Neuron (in vitro differentiated cells): Measurements from ENCODE around the gene SEMA5B.

Source experiments
- H2AFZ ChIP-seq: one replicate; pipeline ENCODE4 v1.6.1; 2013; ENCODE audit warnings: low read depth, mild to moderate bottlenecking, inconsistent platforms, low read length, moderate library complexity
- H3K27me3 ChIP-seq: one replicate; pipeline ENCODE4 v1.6.1; 2013; ENCODE audit warnings: low read length; ENCODE audit not compliant: insufficient read depth
- H3K36me3 ChIP-seq: one replicate; pipeline ENCODE4 v1.6.1; 2013; ENCODE audit warnings: low read length; ENCODE audit not compliant: insufficient read depth
- H3K4me1 ChIP-seq: one replicate; pipeline ENCODE4 v1.6.1; 2013; ENCODE audit warnings: low read length; ENCODE audit not compliant: insufficient read depth
- H3K4me3 ChIP-seq: 2 replicates; pipeline ENCODE4 v1.5.1; 2013; ENCODE audit warnings: mild to moderate bottlenecking, low read length, moderate library complexity
- H3K9me3 ChIP-seq: one replicate; pipeline ENCODE4 v1.6.1; 2013; ENCODE audit warnings: low read length

Gene SEMA5B

DNA sequence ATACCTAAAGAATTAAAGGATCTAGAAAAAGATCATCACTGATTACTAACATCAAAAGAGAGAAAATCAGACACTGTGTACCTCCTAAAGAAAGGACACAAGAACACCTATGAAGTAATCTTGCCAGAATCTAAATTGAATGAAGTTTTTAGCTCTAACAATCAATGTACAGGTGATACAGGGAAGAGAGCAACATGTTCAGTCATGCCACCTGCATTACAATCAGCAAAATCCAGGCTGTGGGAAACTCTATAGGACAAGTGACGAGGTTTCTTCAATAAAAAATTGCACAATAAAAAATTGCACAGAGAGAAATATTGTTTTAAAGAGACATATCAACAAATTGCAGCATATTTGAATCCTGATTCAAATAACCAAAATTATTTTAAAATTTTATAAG, 93.3 kb downstream of the SEMA5B start:
- no peaks in the 10 kb centered on the region for H3K9me3 ChIP-seq
- no peak overlapping the region for H3K4me3 ChIP-seq
- H3K27me3 ChIP-seq = no peaks in the 10 kb centered on the region
- no peak overlapping the region for H2AFZ ChIP-seq
- peaks cover 70% of the 10 kb centered on the region for H3K36me3 ChIP-seq
- no peaks in the 10 kb centered on the region for H3K4me1 ChIP-seq

DNA sequence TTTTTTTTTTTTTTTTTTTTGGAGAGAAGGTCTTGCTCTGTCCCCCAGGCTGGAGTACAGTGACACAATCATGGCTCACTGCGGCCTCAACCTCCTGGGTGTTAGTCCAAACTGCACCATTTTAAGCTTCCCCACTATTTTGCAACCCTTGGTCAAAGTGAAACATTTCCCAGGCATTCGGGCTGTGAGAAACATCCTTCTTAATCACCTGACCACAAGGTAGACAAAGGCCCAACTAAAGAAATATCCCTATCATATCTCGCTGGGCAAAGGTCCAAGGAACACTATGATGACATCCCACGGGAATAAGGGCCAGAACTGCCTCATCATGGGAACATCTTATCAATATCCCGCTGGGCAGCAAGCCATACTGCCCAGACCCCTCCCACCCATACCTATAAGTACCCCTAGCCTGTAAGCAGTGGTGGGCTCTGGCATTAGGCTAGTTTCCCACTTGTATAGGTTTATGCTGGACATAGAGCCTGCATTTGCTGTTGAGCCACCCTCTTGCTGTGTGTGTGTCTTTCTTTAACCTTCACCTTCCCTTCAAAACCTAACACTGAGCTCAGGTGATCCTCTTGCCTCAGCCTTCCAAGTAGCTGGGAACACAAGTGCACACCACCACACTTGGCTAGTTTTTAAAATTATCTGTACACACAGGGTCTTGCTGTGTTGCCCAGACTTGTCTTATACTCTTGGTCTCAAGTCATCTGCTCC, 95.2 kb downstream of the SEMA5B start:
- Histone ChIP-seq H3K4me1 (no peaks in the 10 kb centered on the region), H3K4me3 (no peak overlapping the region), H2AFZ (no peak overlapping the region), H3K9me3 (no peaks in the 10 kb centered on the region), H3K27me3 (no peaks in the 10 kb centered on the region), H3K36me3 (peaks cover 68% of the 10 kb centered on the region)

DNA sequence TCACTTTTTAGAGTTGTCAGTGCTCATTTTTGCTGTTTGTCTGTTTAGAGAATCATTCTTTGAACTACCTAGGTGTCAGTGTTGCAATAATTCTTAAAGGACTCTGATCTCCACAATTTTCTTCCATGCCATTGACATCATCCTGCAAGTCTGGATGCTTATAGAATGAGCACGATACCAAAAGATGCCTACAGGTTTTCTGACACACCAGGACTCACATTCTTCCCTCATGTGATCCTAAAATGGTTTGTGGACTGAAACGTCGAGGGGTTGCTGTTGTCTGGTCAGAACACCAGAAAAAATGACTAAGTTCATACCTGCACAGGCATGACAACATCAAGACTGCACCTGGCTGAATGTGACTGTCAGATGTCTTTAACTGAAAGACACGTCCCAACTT, 95.9 kb downstream of the SEMA5B start:
- H3K27me3 ChIP-seq = no peaks in the 10 kb centered on the region
- no peaks in the 10 kb centered on the region for H3K9me3 ChIP-seq
- peaks cover 69% of the 10 kb centered on the region for H3K36me3 ChIP-seq
- no peak overlapping the region for H2AFZ ChIP-seq
- H3K4me3 ChIP-seq = no peak overlapping the region
- no peaks in the 10 kb centered on the region for H3K4me1 ChIP-seq

DNA sequence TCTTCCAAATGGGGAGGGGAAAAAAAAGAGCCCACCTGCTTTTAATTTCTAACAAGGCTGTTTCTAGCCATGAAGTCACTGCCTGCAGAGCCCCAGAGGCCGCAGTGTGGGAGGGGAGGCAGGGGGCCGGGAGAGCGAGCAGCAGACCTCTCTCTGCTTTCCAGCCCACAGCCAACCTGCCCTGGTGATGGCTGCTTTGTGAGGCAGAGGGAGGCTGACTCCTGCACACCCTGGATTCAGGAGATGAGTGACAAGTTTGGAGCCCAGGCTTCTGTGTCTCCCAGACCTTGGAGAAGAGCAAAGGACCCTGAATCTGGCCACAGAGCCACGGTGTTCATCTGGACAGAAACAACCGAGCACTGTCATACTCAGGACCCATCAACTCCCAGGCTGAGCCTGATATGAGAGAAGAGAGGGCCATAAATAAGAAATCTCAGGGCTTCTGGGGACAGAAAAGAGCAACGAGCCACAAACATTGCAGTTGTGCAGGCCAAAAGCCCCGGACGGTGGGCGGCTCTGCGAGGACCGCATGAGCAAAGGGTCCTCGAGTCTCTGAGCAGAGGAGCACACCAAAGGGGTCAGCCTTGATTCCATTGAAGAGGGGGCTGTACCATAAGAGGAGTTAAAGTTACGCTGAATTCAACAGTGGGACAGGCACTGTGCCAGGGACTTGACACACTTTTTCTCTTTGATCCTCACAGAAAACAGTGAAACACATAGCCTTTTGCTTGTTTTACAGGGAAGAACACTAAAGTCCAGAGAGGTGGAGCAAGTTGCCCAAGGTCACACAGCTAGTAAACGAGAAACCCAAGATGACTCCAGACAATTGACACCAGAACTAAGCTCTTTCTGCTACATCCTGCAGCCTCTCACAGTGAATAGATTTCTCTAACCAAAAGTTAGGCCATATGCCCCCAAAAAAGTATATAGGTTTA, 97.2 kb downstream of the SEMA5B start:
- Histone ChIP-seq H3K27me3 (no peaks in the 10 kb centered on the region), H3K4me3 (no peak overlapping the region)

DNA sequence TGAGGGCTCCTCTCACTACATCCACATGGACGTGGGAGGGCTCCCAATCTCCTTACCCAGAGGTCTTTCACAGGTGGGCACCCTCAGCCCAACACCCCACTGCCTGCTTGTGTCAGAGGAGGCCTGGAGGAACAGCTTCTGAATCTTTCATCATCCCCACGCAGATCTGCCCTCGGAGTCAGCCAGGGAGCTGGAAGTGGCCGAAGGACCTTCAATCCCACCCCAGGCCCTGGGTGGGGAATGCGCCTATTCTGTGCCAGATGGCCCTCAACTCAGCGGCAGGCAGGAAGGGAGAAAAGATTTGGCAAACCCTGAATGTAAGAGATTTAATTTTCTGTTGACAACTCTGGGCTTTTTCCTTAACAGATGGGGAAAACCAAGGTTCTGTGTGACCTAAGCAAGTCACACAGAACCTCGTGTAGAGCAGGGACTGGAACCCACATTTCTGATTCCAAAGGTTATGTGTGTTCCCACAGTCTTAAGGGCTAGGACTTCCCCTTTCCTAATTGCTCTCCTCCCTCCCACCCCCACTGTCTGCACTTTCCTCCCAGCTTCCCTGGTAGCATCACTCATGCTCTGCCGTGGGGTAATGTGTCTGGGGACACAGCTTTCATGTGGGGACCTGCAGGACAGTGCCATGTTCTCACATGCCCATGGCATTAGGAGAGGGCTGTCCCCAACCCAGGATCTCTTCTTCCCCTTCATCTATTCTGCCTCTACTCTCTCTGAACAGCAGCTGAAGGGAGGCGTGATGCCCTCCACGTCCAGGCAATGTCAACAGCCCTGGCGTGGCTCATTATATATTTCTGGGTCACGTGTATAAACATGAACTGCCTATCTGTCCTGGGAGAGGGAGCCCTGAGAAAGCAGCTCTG, 98.1 kb downstream of the SEMA5B start:
- Histone ChIP-seq H3K4me1 (no peaks in the 10 kb centered on the region), H3K36me3 (peaks cover 75% of the 10 kb centered on the region), H3K27me3 (no peaks in the 10 kb centered on the region), H3K9me3 (no peaks in the 10 kb centered on the region), H3K4me3 (no peak overlapping the region), H2AFZ (no peak overlapping the region)

More for the DNA sequence above, 97.2 kb downstream of the SEMA5B start:
- Histone ChIP-seq H3K4me1 (no peaks in the 10 kb centered on the region), H3K9me3 (no peaks in the 10 kb centered on the region), H2AFZ (no peak overlapping the region), H3K36me3 (peaks cover 69% of the 10 kb centered on the region)

DNA sequence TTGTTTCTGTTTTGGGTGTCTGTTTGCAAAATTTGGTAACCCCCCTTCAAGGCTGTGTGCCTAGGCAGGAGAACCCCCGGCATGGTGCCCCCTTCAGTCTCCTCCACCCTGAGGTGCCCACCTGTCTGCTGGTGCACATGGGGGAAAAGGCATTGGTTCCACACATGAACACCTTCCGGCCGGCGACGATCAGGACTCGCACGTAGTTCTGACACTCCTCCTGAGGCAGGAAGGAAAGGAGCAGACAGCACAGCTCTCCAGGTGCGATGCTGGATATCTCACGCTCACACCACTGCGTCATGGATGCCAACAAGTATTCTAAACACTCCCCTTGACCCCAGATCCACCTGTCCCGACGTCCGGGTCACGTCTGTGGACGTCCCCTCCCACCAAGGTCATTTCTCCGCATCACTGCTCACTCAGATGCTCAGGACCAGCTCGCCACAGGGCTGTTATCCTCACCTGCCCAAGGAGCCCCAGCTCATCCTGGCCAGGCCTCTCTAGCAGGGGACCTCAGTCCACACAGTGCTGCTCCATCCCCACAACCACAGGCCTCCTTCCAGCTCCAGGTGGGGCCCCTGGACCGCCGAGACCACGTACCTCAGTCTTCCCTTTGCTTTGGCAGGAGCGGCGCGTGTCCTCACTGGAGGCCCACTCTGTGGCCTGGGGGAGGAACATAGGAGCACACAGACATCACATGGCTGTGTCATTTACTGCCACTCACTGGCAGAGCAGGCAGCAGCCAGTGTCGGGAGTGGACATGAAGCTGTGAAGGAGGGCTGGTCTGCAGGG, 99.0 kb downstream of the SEMA5B start:
- Histone ChIP-seq H3K36me3 (peaks cover 82% of the 10 kb centered on the region), H3K4me1 (no peaks in the 10 kb centered on the region), H3K9me3 (no peaks in the 10 kb centered on the region), H3K4me3 (no peak overlapping the region), H3K27me3 (no peaks in the 10 kb centered on the region), H2AFZ (no peak overlapping the region)

DNA sequence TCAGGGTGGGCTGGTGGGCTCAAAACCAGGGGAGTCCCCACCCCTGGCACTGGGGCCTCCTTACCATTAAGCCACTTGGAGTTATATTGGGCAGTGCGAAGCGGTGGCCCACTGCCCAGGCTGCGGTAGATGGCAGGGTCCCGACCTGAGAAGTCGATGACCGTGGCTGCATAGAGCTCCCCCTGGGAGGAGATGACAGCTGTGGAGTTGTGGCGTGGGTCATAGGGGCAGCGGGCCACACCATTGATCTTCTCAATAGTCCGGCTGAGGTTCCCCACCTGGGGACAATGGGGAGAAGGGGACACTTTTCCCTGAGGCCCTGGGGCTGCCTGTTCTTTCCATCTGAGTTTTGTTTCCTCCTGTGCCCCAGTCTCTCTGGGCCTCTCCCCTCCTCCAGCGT, 99.8 kb downstream of the SEMA5B start:
- Histone ChIP-seq H3K4me3 (no peak overlapping the region), H3K36me3 (peaks cover 82% of the 10 kb centered on the region), H2AFZ (no peak overlapping the region), H3K27me3 (no peaks in the 10 kb centered on the region), H3K9me3 (no peaks in the 10 kb centered on the region), H3K4me1 (no peaks in the 10 kb centered on the region)

DNA sequence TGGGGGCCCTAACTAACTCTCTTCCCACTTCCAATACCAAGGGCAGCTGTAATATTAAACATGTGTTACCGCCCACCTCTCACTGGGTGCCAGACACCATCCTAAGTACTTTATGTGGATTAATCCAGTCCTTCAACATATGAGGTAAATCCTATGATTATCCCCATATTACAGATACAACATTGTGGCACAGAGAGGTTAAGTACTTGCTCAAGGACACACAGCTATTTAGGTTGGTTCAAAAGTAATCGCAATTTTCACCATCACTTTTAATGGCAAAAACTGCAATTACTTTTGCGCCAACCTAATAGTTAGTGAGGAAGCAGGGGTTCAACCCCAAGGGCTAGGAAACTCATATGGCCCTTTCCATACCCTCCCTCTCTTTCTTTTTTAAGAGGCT, 100.8 kb downstream of the SEMA5B start:
- Histone ChIP-seq H3K9me3 (no peaks in the 10 kb centered on the region), H3K27me3 (no peaks in the 10 kb centered on the region), H2AFZ (no peak overlapping the region), H3K4me1 (no peaks in the 10 kb centered on the region), H3K4me3 (no peak overlapping the region), H3K36me3 (peaks cover 85% of the 10 kb centered on the region)

DNA sequence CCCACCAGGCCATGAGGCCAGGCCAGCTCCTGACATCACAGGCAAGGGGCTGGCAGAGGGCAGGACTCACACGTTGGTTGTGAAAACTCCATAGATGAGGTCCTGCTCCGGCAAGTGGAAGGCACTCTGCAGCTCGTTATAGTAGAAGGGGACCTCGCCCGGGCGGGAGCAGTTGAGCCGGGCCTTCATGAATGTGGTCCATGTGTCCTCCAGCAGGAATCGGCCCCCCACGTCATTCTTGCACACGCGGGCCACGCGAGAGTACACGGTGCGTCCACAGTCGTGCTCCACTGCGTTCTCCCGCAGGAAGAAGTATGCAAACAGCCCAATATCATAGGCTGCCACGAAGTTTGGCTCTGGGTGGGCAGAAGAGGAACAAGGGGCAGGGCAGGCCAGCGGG, 101.2 kb downstream of the SEMA5B start:
- Histone ChIP-seq H3K9me3 (no peaks in the 10 kb centered on the region), H3K27me3 (no peaks in the 10 kb centered on the region), H3K36me3 (peaks cover 89% of the 10 kb centered on the region), H2AFZ (no peak overlapping the region), H3K4me1 (no peaks in the 10 kb centered on the region), H3K4me3 (no peak overlapping the region)

DNA sequence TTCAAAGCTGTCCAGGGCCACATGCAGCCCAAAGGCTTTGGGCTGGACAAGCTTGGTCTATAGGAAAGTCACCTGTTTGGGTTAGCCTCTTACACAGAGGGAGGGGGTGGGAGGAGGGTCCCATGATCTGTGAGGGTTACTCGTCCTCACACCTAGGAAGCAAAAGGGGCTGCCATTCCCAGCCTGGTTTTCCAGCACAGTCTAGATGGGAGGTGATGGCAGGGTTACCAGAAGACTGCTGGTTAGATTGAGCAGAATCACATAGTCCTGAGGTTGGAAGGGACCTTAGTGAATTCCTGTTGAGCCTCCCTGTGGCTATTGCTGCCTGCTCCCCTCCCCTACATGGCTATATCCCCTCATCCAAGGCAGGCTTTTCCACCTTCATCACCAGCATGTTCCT, 101.8 kb downstream of the SEMA5B start:
- H3K4me1 ChIP-seq = no peaks in the 10 kb centered on the region
- no peaks in the 10 kb centered on the region for H3K27me3 ChIP-seq
- H3K4me3 ChIP-seq = no peak overlapping the region
- no peaks in the 10 kb centered on the region for H3K9me3 ChIP-seq
- no peak overlapping the region for H2AFZ ChIP-seq
- peaks cover 92% of the 10 kb centered on the region for H3K36me3 ChIP-seq

DNA sequence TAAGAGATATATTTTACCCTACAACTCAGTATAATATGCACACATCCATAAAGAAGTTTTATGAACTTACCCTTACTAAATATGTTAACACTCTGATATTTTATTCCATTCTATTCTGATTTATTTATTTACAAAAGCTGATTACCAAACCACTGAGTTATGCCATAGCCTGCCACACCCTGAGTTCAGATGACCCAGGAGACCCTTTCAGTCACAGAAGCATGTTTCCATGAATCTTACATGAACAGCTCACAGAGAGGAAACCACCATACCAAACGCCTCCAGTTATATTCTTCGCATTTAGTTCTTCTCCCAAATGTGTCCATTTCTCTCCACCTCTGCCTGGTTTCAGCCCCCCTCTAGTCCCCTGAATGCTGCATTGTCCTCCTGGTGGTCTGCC, 103.5 kb downstream of the SEMA5B start:
- H3K4me3 ChIP-seq = no peak overlapping the region
- no peaks in the 10 kb centered on the region for H3K9me3 ChIP-seq
- H3K4me1 ChIP-seq = no peaks in the 10 kb centered on the region
- peaks cover 93% of the 10 kb centered on the region for H3K36me3 ChIP-seq
- no peak overlapping the region for H2AFZ ChIP-seq
- no peaks in the 10 kb centered on the region for H3K27me3 ChIP-seq

DNA sequence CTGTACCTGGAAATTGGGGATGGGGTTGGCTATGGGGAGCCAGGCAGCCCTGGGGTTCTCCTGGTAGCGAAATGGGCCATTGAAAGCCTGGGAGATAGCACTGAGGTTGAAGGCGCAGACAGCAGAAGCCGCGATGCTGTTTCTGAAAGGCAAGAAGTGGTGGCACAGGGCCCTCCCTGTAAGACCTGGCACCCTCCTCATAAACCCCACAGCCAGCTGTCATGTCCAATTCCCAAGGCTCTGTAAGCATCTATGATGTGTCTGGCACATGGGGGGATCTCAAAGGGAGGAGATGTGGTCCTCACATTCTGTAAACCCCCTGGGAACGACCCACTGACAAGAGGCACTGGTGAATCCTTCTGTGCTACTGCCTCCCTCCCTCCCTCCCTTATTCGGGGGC, 104.0 kb downstream of the SEMA5B start:
- H3K4me3 ChIP-seq = no peak overlapping the region
- H3K9me3 ChIP-seq = no peaks in the 10 kb centered on the region
- no peaks in the 10 kb centered on the region for H3K4me1 ChIP-seq
- H3K27me3 ChIP-seq = no peaks in the 10 kb centered on the region
- H2AFZ ChIP-seq = no peak overlapping the region
- peaks cover 93% of the 10 kb centered on the region for H3K36me3 ChIP-seq
